ENCODE results near the gene ASCL5.

ASCL5 gene

GRCh38 chr1:201065686-201066085, 61.3 kb downstream of the ASCL5 start:
- TF ChIP-seq, protein P1, sequence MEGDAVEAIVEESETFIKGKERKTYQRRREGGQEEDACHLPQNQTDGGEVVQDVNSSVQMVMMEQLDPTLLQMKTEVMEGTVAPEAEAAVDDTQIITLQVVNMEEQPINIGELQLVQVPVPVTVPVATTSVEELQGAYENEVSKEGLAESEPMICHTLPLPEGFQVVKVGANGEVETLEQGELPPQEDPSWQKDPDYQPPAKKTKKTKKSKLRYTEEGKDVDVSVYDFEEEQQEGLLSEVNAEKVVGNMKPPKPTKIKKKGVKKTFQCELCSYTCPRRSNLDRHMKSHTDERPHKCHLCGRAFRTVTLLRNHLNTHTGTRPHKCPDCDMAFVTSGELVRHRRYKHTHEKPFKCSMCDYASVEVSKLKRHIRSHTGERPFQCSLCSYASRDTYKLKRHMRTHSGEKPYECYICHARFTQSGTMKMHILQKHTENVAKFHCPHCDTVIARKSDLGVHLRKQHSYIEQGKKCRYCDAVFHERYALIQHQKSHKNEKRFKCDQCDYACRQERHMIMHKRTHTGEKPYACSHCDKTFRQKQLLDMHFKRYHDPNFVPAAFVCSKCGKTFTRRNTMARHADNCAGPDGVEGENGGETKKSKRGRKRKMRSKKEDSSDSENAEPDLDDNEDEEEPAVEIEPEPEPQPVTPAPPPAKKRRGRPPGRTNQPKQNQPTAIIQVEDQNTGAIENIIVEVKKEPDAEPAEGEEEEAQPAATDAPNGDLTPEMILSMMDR (IDR thresholded peaks at IDR 0.05; ENCODE audit: insufficient read depth, low read depth, low read length, missing control alignments) = no peak
- no peak for DNase-seq (ENCODE audit: low read depth)
- H3K4me3 ChIP-seq (ENCODE audit: low read length) = no peak overlapping the region

DNA sequence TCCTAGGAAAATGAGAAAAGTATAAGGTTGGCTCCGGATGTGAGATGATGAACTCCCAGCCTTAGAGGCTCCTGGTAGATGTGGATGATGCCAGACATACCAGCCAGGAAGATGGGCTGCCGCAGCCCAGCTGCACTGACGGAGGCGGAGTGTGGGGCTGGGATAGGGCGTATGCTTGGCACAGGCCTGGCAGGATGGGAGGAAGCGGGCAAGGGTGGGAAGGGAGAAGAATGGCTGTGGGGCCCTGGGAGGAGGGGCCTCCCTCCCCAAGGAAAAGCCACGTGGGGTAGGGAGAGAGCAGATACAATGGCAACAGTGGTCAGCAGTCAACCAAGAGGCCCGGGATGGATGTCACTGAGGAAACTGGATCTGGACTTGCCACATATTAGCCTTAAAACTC, 62.2 kb downstream of the ASCL5 start:
- no peak overlapping the region for H3K4me3 ChIP-seq (ENCODE audit: low read length)
- TF ChIP-seq, protein P1 (IDR thresholded peaks at IDR 0.05; ENCODE audit: insufficient read depth, low read depth, low read length, missing control alignments) = no peak
- DNase-seq (ENCODE audit: low read depth) = no peak

All from epithelial cell of esophagus (primary cell).